Panc1 (cell line): ENCODE results near the gene CDK17. TPM values are rescaled to one million over a fixed set of nuclear protein-coding genes. Genes with fewer than 3 reads are reported as not detected.

Experiments
- ATAC-seq: fragments of 200-7000 bp; cut with Tn5 transposase; 2 replicates; pipeline ENCODE4 v1.9.1; 2020; ENCODE audit warnings: mild to moderate bottlenecking, moderate library complexity
- BruUV-seq: library from RNA; stranded (reverse); fragments of 400-500 nt; replicated peaks from 2 replicates; lab custom pipeline; 2021; lab: Mats Ljungman, UMichigan
- CTCF ChIA-PET: fragments of 300-600 bp; sonication (Branson Sonifier 250); formaldehyde crosslinking; loops from one replicate; lab custom pipeline; 2022; ENCODE audit warnings: antibody characterized with exemption; lab: Charles Lee
- POLR2A ChIA-PET: fragments of 300-600 bp; sonication (Branson Sonifier 250); formaldehyde crosslinking; loops from one replicate; lab custom pipeline; 2022; ENCODE audit warnings: antibody characterized with exemption; lab: Charles Lee
- DNase-seq: peaks from one replicate; pipeline ENCODE4 v3.0.0-alpha.2; 2010; ENCODE audit warnings: low read depth, low spot score
- H3K27ac ChIP-seq: 2 replicates; pipeline ENCODE4 v1.5.1; 2011; ENCODE audit warnings: mild to moderate bottlenecking, low read length, inconsistent platforms
- H3K27me3 ChIP-seq: fragments of 200-500 bp; sonication (Bioruptor generic); 2 replicates; pipeline ENCODE4 v1.6.0; 2014; ENCODE audit warnings: low read length, inconsistent platforms; ENCODE audit not compliant: control insufficient read depth, insufficient read depth
- H3K36me3 ChIP-seq: fragments of 200-500 bp; sonication (Bioruptor generic); 2 replicates; pipeline ENCODE4 v1.5.1; 2014; ENCODE audit warnings: inconsistent platforms, mild to moderate bottlenecking, low read length, moderate library complexity; ENCODE audit not compliant: control insufficient read depth, insufficient read depth
- H3K4me1 ChIP-seq: 2 replicates; pipeline ENCODE4 v1.5.1; 2011; ENCODE audit warnings: inconsistent platforms, mild to moderate bottlenecking, low read length, moderate library complexity; ENCODE audit not compliant: control insufficient read depth, insufficient read depth
- H3K4me3 ChIP-seq, 2 experiments: 2 replicates each; pipeline ENCODE4 v1.5.1; 2011 to 2012; ENCODE audit warnings: low read depth in 2 of 2, low read length in 2 of 2, mild to moderate bottlenecking in 2 of 2, inconsistent platforms in 1 of 2, moderate library complexity in 1 of 2
- H3K9me3 ChIP-seq: fragments of 200-500 bp; sonication (Bioruptor generic); 2 replicates; pipeline ENCODE4 v1.5.1; 2014; ENCODE audit warnings: low read depth, mild to moderate bottlenecking, inconsistent platforms, low read length, moderate library complexity; ENCODE audit not compliant: control insufficient read depth, insufficient read depth
- POLR2AphosphoS5 ChIP-seq: IDR thresholded peaks from 2 replicates; pipeline ENCODE4 v1.6.1; 2012; ENCODE audit warnings: mild to moderate bottlenecking, low read depth, low read length, moderate library complexity
- SIN3A ChIP-seq: IDR thresholded peaks from 2 replicates; pipeline ENCODE4 v1.6.1; 2012; ENCODE audit warnings: low read depth, mild to moderate bottlenecking, low read length, moderate library complexity, borderline replicate concordance; ENCODE audit not compliant: insufficient read depth
- TCF7L2 ChIP-seq: IDR thresholded peaks from 2 replicates; pipeline ENCODE4 v1.6.1; 2011; ENCODE audit warnings: mild to moderate bottlenecking, low read depth, low read length, inconsistent platforms
- in situ Hi-C: cut with HindIII; loops from 2 replicates; pipeline ENCODE4 v1.10.0; 2016; ENCODE audit warnings: low sequenced_read_pairs, low pct_unique_long_range_greater_than_20kb
- intact Hi-C: fragments of 100-400 bp; cut with micrococcal nuclease; formaldehyde crosslinking; loops from one replicate; pipeline ENCODE4 v1.10.0; 2022; ENCODE audit not compliant: unreplicated experiment
- total RNA-seq: library from RNA; stranded (reverse); gene quantifications from one replicate; pipeline ENCODE4 v1.2.1, GENCODE V29; 2021; ENCODE audit not compliant: unreplicated experiment
- TF ChIP-seq, protein P1 (sequence below): fragments of 450-650 bp; IDR thresholded peaks from 2 replicates; pipeline ENCODE4 v1.5.1; 2017; ENCODE audit warnings: mild to moderate bottlenecking
- TF ChIP-seq, protein P2 (sequence below), 2 experiments: IDR thresholded peaks; 2 replicates each; pipeline ENCODE4 v1.6.1; 2011 to 2012; ENCODE audit warnings: low read depth in 2 of 2, control low read depth in 1 of 2, low read length in 1 of 2, mild to moderate bottlenecking in 1 of 2, moderate library complexity in 1 of 2; ENCODE audit not compliant: insufficient read depth in 1 of 2

CDK17 gene
- total RNA-seq, 1 experiment from 2014 or later, result 23.2 TPM

DNA sequence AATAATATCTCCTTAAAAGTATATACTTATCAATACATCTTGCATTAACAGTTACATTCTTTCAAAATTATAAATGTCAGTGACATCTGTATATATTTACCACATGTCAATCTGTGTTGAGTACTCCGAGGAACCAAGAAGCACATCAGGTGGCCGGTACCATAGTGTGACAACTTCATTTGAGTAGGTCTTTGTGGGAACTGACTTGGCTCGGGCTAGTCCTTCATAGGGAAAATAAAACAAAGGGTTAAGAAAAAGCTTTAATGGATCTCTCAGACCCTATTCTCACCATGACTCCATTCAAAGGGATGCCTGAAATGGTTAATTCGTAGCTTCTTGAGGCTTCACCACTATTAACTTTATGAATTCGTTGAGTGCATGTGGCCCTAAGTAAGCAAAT lies 111.2 kb downstream of the CDK17 start:
- Histone ChIP-seq H3K36me3 (peaks cover 32% of the 10 kb centered on the region), H3K27ac (no peak overlapping the region), H3K4me3 (no peak overlapping the region), H3K4me1 (no peaks in the 10 kb centered on the region), H3K27me3 (no peaks in the 10 kb centered on the region), H3K9me3 (no peaks in the 10 kb centered on the region)
- in situ Hi-C loops, result no loop called here
- no peak for ATAC-seq
- TF ChIP-seq, protein P1, sequence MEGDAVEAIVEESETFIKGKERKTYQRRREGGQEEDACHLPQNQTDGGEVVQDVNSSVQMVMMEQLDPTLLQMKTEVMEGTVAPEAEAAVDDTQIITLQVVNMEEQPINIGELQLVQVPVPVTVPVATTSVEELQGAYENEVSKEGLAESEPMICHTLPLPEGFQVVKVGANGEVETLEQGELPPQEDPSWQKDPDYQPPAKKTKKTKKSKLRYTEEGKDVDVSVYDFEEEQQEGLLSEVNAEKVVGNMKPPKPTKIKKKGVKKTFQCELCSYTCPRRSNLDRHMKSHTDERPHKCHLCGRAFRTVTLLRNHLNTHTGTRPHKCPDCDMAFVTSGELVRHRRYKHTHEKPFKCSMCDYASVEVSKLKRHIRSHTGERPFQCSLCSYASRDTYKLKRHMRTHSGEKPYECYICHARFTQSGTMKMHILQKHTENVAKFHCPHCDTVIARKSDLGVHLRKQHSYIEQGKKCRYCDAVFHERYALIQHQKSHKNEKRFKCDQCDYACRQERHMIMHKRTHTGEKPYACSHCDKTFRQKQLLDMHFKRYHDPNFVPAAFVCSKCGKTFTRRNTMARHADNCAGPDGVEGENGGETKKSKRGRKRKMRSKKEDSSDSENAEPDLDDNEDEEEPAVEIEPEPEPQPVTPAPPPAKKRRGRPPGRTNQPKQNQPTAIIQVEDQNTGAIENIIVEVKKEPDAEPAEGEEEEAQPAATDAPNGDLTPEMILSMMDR, result no peak
- TF ChIP-seq TCF7L2 (no peak), POLR2AphosphoS5 (no peak), SIN3A (no peak)
- TF ChIP-seq, protein P2, sequence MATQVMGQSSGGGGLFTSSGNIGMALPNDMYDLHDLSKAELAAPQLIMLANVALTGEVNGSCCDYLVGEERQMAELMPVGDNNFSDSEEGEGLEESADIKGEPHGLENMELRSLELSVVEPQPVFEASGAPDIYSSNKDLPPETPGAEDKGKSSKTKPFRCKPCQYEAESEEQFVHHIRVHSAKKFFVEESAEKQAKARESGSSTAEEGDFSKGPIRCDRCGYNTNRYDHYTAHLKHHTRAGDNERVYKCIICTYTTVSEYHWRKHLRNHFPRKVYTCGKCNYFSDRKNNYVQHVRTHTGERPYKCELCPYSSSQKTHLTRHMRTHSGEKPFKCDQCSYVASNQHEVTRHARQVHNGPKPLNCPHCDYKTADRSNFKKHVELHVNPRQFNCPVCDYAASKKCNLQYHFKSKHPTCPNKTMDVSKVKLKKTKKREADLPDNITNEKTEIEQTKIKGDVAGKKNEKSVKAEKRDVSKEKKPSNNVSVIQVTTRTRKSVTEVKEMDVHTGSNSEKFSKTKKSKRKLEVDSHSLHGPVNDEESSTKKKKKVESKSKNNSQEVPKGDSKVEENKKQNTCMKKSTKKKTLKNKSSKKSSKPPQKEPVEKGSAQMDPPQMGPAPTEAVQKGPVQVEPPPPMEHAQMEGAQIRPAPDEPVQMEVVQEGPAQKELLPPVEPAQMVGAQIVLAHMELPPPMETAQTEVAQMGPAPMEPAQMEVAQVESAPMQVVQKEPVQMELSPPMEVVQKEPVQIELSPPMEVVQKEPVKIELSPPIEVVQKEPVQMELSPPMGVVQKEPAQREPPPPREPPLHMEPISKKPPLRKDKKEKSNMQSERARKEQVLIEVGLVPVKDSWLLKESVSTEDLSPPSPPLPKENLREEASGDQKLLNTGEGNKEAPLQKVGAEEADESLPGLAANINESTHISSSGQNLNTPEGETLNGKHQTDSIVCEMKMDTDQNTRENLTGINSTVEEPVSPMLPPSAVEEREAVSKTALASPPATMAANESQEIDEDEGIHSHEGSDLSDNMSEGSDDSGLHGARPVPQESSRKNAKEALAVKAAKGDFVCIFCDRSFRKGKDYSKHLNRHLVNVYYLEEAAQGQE (IDR thresholded peaks at IDR 0.05; ENCODE audit: insufficient read depth in 1 of 2, low read depth in 2 of 2, low read length in 1 of 2), result no peak
- ChIA-PET CTCF (no interaction called here), POLR2A (interaction anchor here (0.5 kb wide), 1 partner anchor 79 kb away, joined by 8 read pairs; no protein-coding TSS in a partner anchor)
- no TSS peak for BruUV-seq
- DNase-seq, result no peak
- intact Hi-C loops, result no loop called here

DNA sequence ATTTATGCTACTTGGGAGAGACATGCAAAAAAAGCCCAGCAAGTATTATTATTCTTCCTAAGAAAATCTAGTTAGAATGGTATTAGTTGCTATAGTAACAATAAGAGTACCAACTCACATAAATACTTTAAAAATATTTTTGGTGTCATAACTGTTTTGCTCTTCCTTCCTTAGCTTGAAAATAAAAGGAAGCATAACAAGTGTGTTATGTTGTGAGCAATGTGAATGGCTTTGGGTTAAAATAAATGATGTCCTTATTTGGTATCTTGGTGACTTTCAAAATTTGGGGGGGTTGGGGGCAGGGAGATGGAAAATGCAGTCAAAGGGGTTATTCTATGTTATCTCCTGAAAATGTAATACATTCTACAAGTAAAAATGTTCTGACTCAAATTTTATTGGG lies 115.1 kb downstream of the CDK17 start:
- H3K36me3 ChIP-seq, result peaks cover 42% of the 10 kb centered on the region
- intact Hi-C loops, result no loop called here
- in situ Hi-C loops, result no loop called here

More for the DNA sequence above, 115.1 kb downstream of the CDK17 start:
- ATAC-seq, result no peak
- BruUV-seq, result no TSS peak
- no peak for TF ChIP-seq SIN3A
- TF ChIP-seq, protein P2 (IDR thresholded peaks at IDR 0.05; ENCODE audit: insufficient read depth in 1 of 2, low read depth in 2 of 2, low read length in 1 of 2), result no peak
- TF ChIP-seq TCF7L2, result no peak
- TF ChIP-seq, protein P1, result no peak
- no peak for TF ChIP-seq POLR2AphosphoS5
- H3K4me1 ChIP-seq, result no peaks in the 10 kb centered on the region
- no peaks in the 10 kb centered on the region for H3K27me3 ChIP-seq
- ChIA-PET POLR2A (no interaction called here), CTCF (no interaction called here)
- no peak overlapping the region for H3K27ac ChIP-seq
- no peaks in the 10 kb centered on the region for H3K9me3 ChIP-seq
- DNase-seq, result no peak
- H3K4me3 ChIP-seq, result no peak overlapping the region
